Cardiac muscle cell (in vitro differentiated cells and primary cell): ENCODE measurements around the gene ZIC4. TPM values are rescaled to one million over a fixed set of nuclear protein-coding genes. Genes with fewer than 3 reads are reported as not detected.

Source experiments
- DNase-seq, 2 donors: peaks; one replicate each; pipeline versions ENCODE4 v3.0.0 to v3.0.0-alpha.2; 2010 to 2017; ENCODE audit warnings: low read depth in 1 of 2, low spot score in 1 of 2
- H3K27ac ChIP-seq: fragments of 200-600 bp; sonication (generic); 2 replicates; pipeline ENCODE4 v1.5.1; 2016
- H3K27me3 ChIP-seq: fragments of 200-600 bp; sonication (generic); 2 replicates; pipeline ENCODE4 v1.6.0; 2016; ENCODE audit warnings: control low read depth
- H3K36me3 ChIP-seq: fragments of 200-600 bp; sonication (generic); 2 replicates; pipeline ENCODE4 v1.5.1; 2016; ENCODE audit warnings: control low read depth
- H3K4me1 ChIP-seq: fragments of 200-600 bp; sonication (generic); 2 replicates; pipeline ENCODE4 v1.8.1; 2017; ENCODE audit warnings: low read depth, mild to moderate bottlenecking, mixed run types
- H3K4me3 ChIP-seq: fragments of 200-600 bp; sonication (generic); 2 replicates; pipeline ENCODE4 v1.5.1; 2016; ENCODE audit warnings: mild to moderate bottlenecking
- H3K9me3 ChIP-seq: fragments of 200-600 bp; sonication (generic); 2 replicates; pipeline ENCODE4 v1.5.1; 2017; ENCODE audit warnings: low read depth, mild to moderate bottlenecking, control low read depth
- polyA plus RNA-seq: library from polyadenylated mRNA; unstranded; fragments of >200 nt; fragmentation: Nextera tagmentation; extraction: Ambion mirVana; gene quantifications from 2 replicates; pipeline ENCODE4 v1.2.1, GENCODE V29; 2016
- total RNA-seq: library from RNA; depleted of rRNA; stranded (reverse); fragments of >200 nt; gene quantifications from 2 replicates; pipeline ENCODE4 v1.2.3, GENCODE V29; 2016
- TF ChIP-seq, protein P1 (sequence below): IDR thresholded peaks from 2 replicates; pipeline ENCODE4 v1.5.1; 2012; ENCODE audit warnings: low read depth, mild to moderate bottlenecking, low read length

Gene ZIC4
- total and polyA plus RNA-seq, 2 experiments from 2014 or later: not detected

DNA sequence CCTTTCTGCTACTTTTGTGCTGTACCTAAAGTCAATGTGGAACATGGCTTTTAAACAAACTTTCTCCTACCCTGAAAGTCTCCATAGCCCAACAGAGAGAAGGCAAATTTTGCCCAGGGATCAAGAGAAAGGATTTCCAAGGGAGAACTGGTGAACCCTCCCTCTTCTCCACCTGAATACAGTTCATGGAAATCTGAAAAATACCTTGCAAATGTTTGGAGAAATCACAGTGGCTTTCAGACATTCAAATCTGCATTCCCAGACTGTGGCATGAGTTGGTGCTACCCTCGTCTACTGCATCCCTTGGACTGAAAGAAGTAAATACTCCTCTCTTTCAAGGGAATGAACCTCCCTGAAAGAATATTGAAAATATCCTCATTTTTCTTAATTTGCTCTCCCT lies 38.7 kb downstream of the ZIC4 start:
- Histone ChIP-seq H3K4me1 (no peaks in the 10 kb centered on the region), H3K36me3 (no peaks in the 10 kb centered on the region), H3K4me3 (no peak overlapping the region), H3K9me3 (no peaks in the 10 kb centered on the region), H3K27ac (no peak overlapping the region), H3K27me3 (peaks cover 100% of the 10 kb centered on the region)
- TF ChIP-seq, protein P1, sequence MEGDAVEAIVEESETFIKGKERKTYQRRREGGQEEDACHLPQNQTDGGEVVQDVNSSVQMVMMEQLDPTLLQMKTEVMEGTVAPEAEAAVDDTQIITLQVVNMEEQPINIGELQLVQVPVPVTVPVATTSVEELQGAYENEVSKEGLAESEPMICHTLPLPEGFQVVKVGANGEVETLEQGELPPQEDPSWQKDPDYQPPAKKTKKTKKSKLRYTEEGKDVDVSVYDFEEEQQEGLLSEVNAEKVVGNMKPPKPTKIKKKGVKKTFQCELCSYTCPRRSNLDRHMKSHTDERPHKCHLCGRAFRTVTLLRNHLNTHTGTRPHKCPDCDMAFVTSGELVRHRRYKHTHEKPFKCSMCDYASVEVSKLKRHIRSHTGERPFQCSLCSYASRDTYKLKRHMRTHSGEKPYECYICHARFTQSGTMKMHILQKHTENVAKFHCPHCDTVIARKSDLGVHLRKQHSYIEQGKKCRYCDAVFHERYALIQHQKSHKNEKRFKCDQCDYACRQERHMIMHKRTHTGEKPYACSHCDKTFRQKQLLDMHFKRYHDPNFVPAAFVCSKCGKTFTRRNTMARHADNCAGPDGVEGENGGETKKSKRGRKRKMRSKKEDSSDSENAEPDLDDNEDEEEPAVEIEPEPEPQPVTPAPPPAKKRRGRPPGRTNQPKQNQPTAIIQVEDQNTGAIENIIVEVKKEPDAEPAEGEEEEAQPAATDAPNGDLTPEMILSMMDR: no peak
- no peak for DNase-seq

- DNase-seq: no peak
- H3K27me3 ChIP-seq: peaks cover 100% of the 10 kb centered on the region
- H3K4me3 ChIP-seq: no peak overlapping the region
- H3K27ac ChIP-seq: no peak overlapping the region
- no peaks in the 10 kb centered on the region for H3K9me3 ChIP-seq
- H3K4me1 ChIP-seq: no peaks in the 10 kb centered on the region
- TF ChIP-seq, protein P1: no peak
- no peaks in the 10 kb centered on the region for H3K36me3 ChIP-seq
These were observed 40.9 kb downstream of the ZIC4 start for GRCh38 chr3:147365196-147366115.

GRCh38 chr3:147364771-147365170 lies 41.6 kb downstream of the ZIC4 start:
- TF ChIP-seq, protein P1: no peak
- no peaks in the 10 kb centered on the region for H3K9me3 ChIP-seq
- H3K4me3 ChIP-seq: no peak overlapping the region
- no peak for DNase-seq
- no peaks in the 10 kb centered on the region for H3K4me1 ChIP-seq
- H3K27me3 ChIP-seq: peaks cover 100% of the 10 kb centered on the region
- no peak overlapping the region for H3K27ac ChIP-seq
- H3K36me3 ChIP-seq: no peaks in the 10 kb centered on the region

- TF ChIP-seq, protein P1: peak; percentile 54
- H3K4me1 ChIP-seq: no peaks in the 10 kb centered on the region
- H3K27ac ChIP-seq: no peak overlapping the region
- peaks cover 100% of the 10 kb centered on the region for H3K27me3 ChIP-seq
- no peak overlapping the region for H3K4me3 ChIP-seq
- no peaks in the 10 kb centered on the region for H3K36me3 ChIP-seq
- H3K9me3 ChIP-seq: no peaks in the 10 kb centered on the region
- DNase-seq: peak in 1 of 2 donors; percentile 13
These were observed 44.6 kb downstream of the ZIC4 start for GRCh38 chr3:147361454-147362420.

DNA sequence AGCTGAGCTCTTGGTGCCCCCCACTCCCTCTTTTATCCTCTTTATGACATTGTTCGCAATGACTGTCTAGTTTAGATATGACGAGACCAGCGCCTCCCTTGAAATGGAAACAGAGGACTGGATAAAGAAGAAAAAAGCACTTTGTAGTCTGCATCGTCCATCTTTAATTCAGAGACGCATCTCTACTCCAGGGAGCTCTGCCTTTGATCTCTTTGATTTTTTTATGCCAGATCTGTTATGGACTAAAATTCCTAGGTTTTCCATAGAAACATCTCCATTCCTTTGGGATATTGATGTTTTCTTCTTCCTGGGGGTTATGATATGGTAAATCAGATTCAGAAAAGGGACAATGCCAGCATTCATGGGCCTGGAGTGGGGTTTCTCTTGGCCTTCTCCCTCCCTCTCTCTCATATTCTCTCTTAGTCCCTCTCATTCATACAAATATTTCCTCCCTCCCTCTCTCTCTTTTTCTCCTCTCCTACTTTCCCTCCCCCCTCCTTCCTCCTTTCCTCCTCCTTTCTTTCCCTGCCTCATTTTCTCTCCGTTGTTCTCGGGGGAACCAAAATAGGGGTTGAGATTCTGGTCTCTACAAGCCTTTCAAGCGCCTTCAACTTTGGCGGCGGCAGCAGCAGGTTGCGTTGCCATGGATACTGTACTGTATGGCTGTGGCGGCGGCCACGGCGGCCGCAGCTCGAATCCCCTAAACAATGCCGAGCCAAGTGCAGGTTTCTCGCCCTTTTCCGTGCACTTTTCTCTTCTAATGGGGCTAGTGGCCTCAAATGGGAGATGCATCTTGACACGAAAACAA lies 45.5 kb downstream of the ZIC4 start:
- no peak for DNase-seq
- no peaks in the 10 kb centered on the region for H3K4me1 ChIP-seq
- H3K36me3 ChIP-seq: no peaks in the 10 kb centered on the region
- no peak overlapping the region for H3K4me3 ChIP-seq
- TF ChIP-seq, protein P1: no peak
- no peak overlapping the region for H3K27ac ChIP-seq
- peaks cover 100% of the 10 kb centered on the region for H3K27me3 ChIP-seq
- no peaks in the 10 kb centered on the region for H3K9me3 ChIP-seq
